Neural progenitor cell (in vitro differentiated cells): ENCODE data around the gene BTRC.

Experiments
- EZH2 ChIP-seq: fragments of 200-600 bp; sonication (generic); IDR thresholded peaks from 2 replicates; pipeline ENCODE4 v1.6.1; 2017; ENCODE audit warnings: antibody characterized with exemption, mild to moderate bottlenecking, moderate library complexity
- EZH2phosphoT487 ChIP-seq: fragments of 200-600 bp; sonication (generic); IDR thresholded peaks from 2 replicates; pipeline ENCODE4 v1.6.1; 2017; ENCODE audit warnings: antibody characterized with exemption
- TF ChIP-seq, protein P1 (sequence below): fragments of 200-600 bp; sonication (generic); IDR thresholded peaks from 2 replicates; pipeline ENCODE4 v1.5.1; 2017; ENCODE audit warnings: antibody characterized with exemption, mild to moderate bottlenecking

- TF ChIP-seq, protein P1, sequence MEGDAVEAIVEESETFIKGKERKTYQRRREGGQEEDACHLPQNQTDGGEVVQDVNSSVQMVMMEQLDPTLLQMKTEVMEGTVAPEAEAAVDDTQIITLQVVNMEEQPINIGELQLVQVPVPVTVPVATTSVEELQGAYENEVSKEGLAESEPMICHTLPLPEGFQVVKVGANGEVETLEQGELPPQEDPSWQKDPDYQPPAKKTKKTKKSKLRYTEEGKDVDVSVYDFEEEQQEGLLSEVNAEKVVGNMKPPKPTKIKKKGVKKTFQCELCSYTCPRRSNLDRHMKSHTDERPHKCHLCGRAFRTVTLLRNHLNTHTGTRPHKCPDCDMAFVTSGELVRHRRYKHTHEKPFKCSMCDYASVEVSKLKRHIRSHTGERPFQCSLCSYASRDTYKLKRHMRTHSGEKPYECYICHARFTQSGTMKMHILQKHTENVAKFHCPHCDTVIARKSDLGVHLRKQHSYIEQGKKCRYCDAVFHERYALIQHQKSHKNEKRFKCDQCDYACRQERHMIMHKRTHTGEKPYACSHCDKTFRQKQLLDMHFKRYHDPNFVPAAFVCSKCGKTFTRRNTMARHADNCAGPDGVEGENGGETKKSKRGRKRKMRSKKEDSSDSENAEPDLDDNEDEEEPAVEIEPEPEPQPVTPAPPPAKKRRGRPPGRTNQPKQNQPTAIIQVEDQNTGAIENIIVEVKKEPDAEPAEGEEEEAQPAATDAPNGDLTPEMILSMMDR, result no peak
- TF ChIP-seq EZH2phosphoT487 (no peak), EZH2 (no peak)
These were observed 216.7 kb downstream of the BTRC start for GRCh38 chr10:101570428-101571270.
